ENCODE results near the gene MTHFD1L. TPM values are rescaled to one million over a fixed set of nuclear protein-coding genes. Genes with fewer than 3 reads are reported as not detected.

MTHFD1L gene
- total RNA-seq, 1 donor from 2014 or later: 32.5 TPM

DNA sequence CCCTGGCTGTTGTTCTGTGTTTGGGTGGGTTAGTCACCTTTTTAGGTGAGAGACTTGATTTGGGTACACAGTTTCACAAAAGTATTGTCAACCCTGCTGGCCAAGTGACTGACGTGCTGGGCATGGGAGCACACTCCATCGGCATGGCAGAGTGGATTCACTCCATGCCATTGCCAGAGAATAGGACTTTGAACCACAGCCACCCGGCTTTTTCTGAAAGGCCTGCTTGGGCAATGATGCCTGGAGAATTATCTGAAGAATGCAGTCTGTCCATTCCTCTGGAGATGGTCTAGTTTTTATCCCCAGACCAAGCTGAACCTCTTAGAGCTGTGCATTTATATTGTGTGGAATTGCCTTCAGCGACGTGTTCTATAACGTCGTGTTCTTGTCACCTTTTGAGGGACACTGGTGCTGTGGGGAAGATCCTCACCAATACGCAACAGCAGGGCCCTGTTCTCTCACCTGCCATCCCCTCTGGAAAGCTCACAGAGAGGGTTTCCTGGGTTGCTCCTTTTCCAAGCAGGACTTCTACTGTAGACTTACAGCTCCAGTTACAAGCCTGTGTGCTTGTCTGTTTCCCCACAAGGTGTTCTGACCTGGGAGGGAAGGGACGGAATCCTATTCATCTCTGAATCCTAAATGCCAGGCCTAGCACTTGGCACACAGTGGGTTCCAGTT lies 190.9 kb downstream of the MTHFD1L start:
- peaks cover 19% of the 10 kb centered on the region for H3K4me1 Mint-ChIP-seq
- no peaks in the 10 kb centered on the region for H3K9me3 Mint-ChIP-seq
- Histone ChIP-seq H4K20me1 (ENCODE audit: low read depth) (no peaks in the 10 kb centered on the region), H3K27ac (no peak overlapping the region), H3F3A (ENCODE audit: low read depth) (no peaks in the 10 kb centered on the region), H3K27me3 (no peaks in the 10 kb centered on the region), H3K4me2 (no peak overlapping the region), H3K9ac (no peak overlapping the region), H3K4me1 (peaks cover 7% of the 10 kb centered on the region), H2AFZ (replicated peaks) (no peak overlapping the region), H3K36me3 (no peaks in the 10 kb centered on the region), H3K79me2 (ENCODE audit: low read depth) (no peaks in the 10 kb centered on the region), H3K9me3 (ENCODE audit: low read depth) (no peaks in the 10 kb centered on the region), H3K4me3 (no peak overlapping the region)
- DNase-seq (ENCODE audit: low spot score): no peak
- H3K4me3 Mint-ChIP-seq: no peak overlapping the region
- peaks cover 12% of the 10 kb centered on the region for H3K27me3 Mint-ChIP-seq (ENCODE audit: insufficient read depth, low read depth)
- TF ChIP-seq EZH2 (IDR thresholded peaks at IDR 0.05): no peak
- TF ChIP-seq, protein P1, sequence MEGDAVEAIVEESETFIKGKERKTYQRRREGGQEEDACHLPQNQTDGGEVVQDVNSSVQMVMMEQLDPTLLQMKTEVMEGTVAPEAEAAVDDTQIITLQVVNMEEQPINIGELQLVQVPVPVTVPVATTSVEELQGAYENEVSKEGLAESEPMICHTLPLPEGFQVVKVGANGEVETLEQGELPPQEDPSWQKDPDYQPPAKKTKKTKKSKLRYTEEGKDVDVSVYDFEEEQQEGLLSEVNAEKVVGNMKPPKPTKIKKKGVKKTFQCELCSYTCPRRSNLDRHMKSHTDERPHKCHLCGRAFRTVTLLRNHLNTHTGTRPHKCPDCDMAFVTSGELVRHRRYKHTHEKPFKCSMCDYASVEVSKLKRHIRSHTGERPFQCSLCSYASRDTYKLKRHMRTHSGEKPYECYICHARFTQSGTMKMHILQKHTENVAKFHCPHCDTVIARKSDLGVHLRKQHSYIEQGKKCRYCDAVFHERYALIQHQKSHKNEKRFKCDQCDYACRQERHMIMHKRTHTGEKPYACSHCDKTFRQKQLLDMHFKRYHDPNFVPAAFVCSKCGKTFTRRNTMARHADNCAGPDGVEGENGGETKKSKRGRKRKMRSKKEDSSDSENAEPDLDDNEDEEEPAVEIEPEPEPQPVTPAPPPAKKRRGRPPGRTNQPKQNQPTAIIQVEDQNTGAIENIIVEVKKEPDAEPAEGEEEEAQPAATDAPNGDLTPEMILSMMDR (IDR thresholded peaks at IDR 0.05): no peak
- no peak for TF ChIP-seq EZH2phosphoT487 (IDR thresholded peaks at IDR 0.05)
- H3K36me3 Mint-ChIP-seq: peaks cover 11% of the 10 kb centered on the region
- no peak overlapping the region for H3K27ac Mint-ChIP-seq

DNA sequence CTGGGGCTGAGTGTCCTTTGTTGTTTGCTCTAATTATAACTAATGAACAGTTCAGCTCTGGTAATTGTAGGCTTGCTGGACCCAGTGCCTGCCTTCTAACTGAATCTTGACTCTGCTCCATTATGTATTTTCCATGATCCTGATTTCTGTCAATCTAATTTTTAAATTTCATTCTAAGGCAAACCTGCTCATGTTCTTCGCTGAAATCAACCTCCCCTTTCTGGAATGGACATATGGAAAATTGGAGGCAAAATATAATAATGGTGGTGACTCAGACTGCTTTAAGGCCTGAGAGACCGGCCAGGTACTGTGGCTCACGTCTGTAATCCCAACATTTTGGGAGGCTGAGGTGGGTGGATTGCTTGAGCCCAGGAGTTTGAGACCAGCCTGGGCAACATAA lies 191.6 kb downstream of the MTHFD1L start:
- Histone ChIP-seq H3K27ac (no peak overlapping the region), H2AFZ (replicated peaks) (no peak overlapping the region), H3K4me1 (peaks cover 7% of the 10 kb centered on the region), H3F3A (ENCODE audit: low read depth) (no peaks in the 10 kb centered on the region), H3K9me3 (ENCODE audit: low read depth) (no peaks in the 10 kb centered on the region), H3K79me2 (ENCODE audit: low read depth) (no peaks in the 10 kb centered on the region), H3K27me3 (no peaks in the 10 kb centered on the region), H3K36me3 (no peaks in the 10 kb centered on the region), H3K9ac (no peak overlapping the region), H3K4me2 (no peak overlapping the region), H4K20me1 (ENCODE audit: low read depth) (no peaks in the 10 kb centered on the region), H3K4me3 (no peak overlapping the region)
- peaks cover 19% of the 10 kb centered on the region for H3K4me1 Mint-ChIP-seq
- H3K4me3 Mint-ChIP-seq: no peak overlapping the region
- no peaks in the 10 kb centered on the region for H3K9me3 Mint-ChIP-seq
- H3K36me3 Mint-ChIP-seq: peaks cover 4% of the 10 kb centered on the region
- no peak overlapping the region for H3K27ac Mint-ChIP-seq
- peaks cover 6% of the 10 kb centered on the region for H3K27me3 Mint-ChIP-seq (ENCODE audit: insufficient read depth, low read depth)
- no peak for DNase-seq (ENCODE audit: low spot score)
- TF ChIP-seq EZH2 (IDR thresholded peaks at IDR 0.05) (no peak), EZH2phosphoT487 (IDR thresholded peaks at IDR 0.05) (no peak)
- TF ChIP-seq, protein P1 (IDR thresholded peaks at IDR 0.05): no peak

DNA sequence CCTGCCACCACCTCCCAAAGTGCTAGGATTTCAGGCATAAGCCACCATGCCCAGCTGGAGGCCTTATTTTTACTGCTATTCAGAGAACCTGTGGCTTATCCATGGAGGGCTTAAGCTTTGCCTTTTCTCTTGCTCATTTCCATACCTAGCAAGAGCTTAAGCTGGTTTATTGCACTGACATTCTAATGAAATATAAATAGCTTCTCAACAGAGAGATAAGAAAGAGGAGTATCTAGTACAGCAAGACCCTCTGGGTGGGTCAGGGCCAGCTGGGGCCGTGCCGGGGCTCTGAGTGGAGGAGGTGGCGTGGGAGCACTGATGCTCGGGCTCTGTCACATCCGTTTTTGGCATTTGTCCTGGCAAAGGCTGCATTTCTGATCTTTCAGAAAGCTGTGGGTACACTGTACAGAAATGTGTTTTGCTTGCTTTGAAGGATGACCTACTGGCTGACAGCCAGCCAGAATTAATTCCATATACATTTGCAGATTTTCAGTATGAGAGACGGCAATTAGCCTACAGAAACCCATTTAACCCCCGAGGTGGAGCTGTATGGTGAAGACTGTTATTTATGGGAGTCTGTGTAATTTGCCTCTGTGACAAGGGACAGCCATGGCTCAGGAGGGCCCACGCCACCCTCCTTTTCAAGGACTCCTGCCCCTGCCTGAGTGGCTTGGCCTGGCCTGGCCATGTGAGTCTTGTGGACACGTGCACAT lies 192.7 kb downstream of the MTHFD1L start:
- Histone ChIP-seq H3K4me3 (no peak overlapping the region), H4K20me1 (ENCODE audit: low read depth) (no peaks in the 10 kb centered on the region), H3K4me1 (peaks cover 7% of the 10 kb centered on the region), H3K27me3 (no peaks in the 10 kb centered on the region), H3K4me2 (no peak overlapping the region), H3K79me2 (ENCODE audit: low read depth) (no peaks in the 10 kb centered on the region), H3F3A (ENCODE audit: low read depth) (no peaks in the 10 kb centered on the region), H2AFZ (replicated peaks) (no peak overlapping the region), H3K27ac (no peak overlapping the region), H3K9ac (no peak overlapping the region), H3K36me3 (no peaks in the 10 kb centered on the region), H3K9me3 (ENCODE audit: low read depth) (no peaks in the 10 kb centered on the region)
- H3K4me3 Mint-ChIP-seq: no peak overlapping the region
- H3K36me3 Mint-ChIP-seq: peaks cover 4% of the 10 kb centered on the region
- H3K9me3 Mint-ChIP-seq: no peaks in the 10 kb centered on the region
- TF ChIP-seq, protein P1 (IDR thresholded peaks at IDR 0.05): no peak
- TF ChIP-seq EZH2phosphoT487 (IDR thresholded peaks at IDR 0.05) (no peak), EZH2 (IDR thresholded peaks at IDR 0.05) (no peak)
- H3K27me3 Mint-ChIP-seq (ENCODE audit: insufficient read depth, low read depth): peaks cover 6% of the 10 kb centered on the region
- peak; percentile 19 for DNase-seq (ENCODE audit: low spot score)
- H3K27ac Mint-ChIP-seq: no peak overlapping the region
- peaks cover 19% of the 10 kb centered on the region for H3K4me1 Mint-ChIP-seq
